NCI-H226 (cell line): ENCODE measurements around the gene PTPRR.
"Not testable (repeated sequence)": the region's sequence is repeated elsewhere in the genome, so short reads cannot be mapped to it uniquely, and the experiment has no call there.

Experiments
- DNase-seq: peaks from one replicate; pipeline ENCODE4 v3.0.0-alpha.2; 2015

Gene PTPRR

DNA sequence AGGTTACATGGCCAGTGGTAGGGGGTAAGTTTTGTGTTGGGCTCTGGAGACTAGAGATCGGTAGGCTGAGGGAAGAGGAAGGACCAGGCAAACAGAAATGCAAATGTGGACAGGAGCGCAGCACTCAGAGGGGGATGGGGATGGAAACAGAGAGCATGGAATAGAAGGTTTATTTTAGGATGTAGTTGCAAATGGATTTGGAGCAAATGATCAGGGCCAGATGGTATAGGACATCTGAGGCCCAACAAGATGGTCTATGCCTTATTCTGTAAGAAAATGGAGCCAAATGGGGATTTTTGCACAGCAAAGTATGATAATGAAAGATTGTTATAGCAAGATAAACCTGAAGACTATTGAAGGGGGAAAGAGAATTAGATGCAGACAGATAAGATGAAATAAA is 180.8 kb downstream of the PTPRR start:
- no peak for DNase-seq

DNA sequence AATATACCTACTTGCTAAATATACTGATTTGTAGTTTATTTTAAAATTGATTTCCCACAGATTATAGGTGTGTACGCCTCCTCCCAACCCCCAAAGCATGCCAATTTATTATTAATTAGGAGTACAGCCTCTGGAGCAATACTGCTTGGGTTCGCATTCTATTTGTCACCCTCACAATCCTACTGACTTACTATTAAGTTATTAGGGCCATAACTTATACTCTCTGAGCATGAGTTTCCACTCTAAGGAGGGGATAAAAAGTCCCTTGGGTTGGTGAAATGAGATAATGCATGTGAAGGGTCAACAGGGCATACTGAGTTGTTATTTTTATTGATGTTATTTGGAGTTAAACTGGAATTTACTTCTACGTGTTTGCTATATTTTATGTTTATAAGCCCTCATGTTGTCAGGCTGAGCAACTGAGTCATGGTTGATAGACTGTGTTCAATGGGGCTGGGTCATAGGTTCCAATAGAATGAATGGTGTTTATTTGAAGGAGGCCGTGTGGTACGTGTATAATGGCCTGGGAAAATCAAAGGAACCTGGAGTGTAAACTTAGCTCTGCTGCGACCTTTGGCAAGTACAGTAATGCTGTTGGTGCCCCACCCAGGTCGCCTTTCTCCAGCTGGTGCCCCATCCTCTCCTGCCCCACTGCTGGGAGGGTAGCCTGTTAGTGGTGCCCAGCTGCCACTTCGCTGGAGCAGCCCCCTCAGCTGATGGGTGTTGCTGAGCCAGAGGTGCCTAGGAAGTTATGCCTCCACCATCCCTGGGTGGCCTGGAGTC is 184.0 kb downstream of the PTPRR start:
- DNase-seq: no peak

DNA sequence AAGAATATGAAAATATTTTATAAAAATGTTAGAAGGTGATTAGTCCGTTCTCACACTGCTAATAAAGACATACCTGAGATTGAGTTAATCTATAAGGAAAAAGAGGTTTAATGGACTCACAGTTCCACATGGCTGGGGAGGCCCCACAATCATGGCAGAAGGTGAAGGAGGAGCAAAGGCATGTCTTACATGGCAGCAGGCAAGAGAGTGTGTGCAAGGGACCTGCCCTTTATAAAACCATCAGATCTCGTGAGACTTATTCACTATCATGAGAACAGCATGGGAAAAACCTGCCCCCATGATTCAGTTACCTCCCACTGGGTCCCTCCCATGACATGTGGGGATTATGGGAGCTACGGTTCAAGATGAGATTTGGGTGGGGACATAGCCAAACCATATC is 185.3 kb downstream of the PTPRR start:
- not testable (repeated sequence) for DNase-seq

DNA sequence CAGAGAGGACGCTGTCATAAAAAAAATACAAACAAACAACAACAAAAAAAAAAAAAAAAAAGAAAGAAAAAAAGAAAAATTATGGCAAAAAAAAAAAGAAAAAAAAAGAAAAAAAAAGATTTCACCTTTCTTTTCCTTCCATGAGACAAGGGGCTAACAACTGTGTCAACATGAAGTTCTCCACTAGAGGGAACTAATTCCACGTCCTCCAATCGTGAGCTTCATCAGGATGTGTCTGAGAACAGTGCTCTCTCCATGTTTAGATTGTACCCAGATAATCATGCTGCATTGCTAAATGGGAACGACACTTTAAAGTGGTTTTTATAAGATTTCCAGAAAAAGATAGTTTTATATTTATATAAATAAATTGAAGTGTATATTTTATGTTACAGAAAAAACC is 187.2 kb downstream of the PTPRR start:
- peak; percentile 63 for DNase-seq

DNA sequence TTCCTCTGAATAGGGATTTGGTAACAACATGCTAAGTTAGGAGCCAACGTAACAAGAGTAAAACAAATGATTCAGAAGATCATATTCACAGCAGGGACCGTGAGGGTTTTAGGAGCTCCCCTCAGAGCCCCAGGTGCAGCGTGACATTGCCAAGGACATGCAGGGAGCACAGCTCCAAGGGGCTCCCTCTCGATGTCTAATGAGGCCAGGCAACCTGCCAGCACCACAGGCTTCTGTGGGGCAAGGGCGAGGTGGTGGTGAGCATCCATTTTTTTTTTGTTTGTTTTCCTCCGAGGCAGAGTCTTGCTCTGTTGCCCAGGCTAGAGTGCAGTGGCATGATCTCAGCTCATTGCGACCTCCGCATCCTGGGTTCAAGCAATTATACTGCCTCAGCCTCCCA is 188.3 kb downstream of the PTPRR start:
- no peak for DNase-seq

DNA sequence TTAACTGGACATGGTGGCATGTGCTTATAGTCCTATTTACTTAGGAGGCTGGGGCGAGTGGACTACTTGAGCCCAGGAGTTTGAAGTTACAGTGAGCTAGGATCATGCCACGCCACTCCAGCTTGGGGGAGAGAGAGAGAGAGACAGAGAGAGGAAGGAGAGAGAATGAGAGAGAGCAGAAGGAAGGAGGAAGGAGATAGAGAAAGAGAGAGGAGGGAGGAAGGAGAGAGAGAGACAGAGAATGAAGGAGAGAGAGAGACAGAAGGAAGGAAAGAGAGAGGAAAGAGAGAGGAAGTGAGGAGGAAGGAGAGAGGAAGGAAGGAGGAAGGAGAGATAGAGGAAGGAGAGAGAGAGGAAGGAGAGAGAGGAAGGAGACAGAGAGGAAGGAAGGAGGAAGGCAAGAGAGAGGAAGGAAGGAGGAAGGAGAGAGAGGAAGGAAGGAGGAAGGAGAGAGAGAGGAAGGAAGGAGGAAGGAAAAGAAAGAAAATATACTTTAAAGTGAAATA is 189.8 kb downstream of the PTPRR start:
- DNase-seq: no peak

DNA sequence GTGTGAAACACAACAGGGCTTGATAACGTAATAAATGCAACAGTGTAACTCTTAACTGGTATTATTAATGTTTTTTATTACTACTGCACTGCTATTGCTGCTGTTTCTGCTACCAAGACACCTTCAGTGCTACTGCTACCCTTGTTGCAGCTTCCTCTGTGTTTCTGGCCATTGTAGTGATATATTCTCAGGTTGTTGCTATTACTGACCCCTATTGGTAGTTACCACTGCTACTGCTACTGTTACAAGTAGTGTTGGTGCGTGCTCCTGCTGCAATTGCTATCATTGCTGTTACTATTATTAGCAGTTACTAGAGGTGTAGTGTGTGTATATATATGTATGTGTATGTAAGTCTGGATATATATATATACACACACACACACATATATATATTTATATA is 196.1 kb downstream of the PTPRR start:
- DNase-seq: no peak

DNA sequence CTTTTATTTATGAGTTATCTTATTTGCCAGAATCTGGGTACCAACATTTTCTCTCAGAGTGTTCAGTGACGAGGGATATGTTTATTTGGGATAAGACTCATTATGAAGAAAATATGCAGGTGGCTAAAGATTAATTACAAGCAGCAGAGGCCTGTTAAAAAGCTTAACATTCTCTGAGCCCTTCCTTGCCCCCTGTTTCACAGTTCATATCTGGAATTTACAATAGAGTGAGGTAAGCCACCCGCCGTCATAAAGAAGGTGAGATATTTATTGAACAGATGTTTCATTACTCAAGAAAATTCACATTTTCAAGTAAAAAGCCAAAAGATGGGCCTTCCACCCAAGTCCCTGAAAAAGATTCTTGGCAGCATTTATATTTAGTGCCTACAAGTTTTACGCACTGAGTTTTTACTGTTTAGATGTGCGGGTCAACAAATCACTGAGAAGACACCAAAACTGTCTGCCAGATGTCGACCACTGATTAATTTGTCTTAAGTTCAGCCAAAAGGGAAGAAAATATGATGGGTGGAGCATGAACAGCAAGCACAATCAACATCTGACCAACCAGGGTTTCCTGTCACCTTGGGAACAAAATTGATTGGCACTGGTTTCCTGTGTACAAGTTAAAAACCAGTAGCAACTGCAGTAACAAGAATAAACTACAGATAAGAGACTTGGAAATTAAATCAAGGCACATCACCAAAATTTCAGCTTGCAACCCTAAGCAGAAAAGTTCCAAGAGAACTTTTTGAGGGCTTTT is 197.8 kb downstream of the PTPRR start:
- peak; percentile 22 for DNase-seq

DNA sequence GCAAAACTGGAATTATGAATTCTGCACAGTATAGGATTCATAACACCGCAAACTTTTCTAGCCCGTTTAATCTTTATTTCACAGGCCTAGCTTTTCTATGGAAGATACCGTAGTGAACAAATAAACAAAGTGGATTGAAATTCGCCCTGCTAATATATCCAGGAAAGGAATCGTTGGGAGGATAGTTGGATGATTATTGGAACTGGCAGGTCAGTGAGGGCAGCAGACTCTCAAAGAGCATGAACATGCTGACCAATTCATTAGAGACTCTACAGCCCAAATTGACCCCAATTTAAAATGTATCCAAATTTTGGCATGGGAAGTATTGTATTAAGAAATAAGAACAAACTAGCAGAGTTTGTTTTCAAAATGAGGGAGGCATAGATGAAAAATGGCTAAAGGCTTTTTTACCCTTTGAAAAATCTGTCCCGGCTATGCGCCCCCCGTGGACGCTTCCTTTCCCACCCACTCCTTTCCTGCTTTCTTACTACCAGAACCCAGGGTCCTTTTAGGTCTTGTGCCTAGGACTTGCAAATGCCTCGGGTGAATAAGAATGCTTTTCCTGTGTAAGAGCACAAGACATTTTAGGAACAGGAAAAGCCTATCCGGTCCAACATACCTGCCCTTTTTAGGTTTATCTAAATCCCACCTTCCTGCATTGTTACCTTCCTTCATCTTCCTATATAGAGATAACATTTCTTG is 198.7 kb downstream of the PTPRR start:
- no peak for DNase-seq

DNA sequence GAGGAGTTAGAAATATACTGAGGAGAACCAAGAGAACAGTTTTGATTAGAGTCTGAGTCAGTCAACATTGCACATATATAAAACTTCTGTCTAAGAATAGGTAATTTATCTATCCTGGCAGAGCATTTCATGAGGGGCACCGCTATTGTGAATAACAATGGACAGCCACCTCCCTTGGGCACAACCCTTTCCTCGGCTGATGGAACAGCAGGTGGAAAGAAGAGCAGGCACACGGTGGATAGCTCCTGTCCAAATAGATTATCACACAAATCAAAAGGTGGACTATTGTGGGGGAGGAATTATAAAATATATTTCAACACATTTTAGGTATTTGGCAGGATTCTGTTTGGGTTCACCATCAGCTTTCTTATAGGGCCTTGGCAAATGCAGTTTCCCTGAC is 199.3 kb downstream of the PTPRR start:
- no peak for DNase-seq

DNA sequence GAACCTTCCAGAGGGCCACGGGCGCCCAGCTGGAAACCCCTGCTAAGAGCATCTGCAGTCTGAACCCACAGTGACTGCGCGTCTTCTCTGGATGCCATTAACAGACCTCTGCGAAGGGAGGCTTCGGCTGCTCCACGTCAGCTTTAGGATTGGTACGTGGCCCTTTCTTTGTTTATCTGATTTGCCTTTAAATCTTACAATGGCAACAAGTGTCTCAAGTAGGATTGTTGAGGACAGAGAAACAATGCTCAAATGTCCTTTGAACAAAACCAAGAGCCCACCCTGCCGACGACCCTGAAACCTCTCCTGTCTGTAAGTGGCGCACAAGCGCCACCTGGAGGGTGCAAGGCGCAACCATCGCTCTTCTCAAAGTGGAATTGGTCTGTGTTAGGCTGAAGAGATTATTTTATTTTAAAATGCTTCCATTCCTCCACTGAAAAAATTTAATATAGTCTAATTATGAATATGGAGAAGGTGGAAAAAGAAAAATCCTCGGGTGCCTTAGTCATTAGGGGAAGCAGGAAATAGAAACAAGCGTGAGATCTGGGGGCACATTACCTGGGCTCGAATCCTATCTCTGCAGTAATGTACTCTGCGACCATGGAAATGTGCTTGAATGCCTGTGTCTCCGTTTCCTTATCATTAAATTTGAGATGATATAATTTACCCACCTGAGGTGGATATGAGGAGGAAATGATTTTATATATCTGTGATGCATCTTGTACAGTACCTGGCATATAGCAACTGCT is 200.7 kb downstream of the PTPRR start:
- DNase-seq: no peak

DNA sequence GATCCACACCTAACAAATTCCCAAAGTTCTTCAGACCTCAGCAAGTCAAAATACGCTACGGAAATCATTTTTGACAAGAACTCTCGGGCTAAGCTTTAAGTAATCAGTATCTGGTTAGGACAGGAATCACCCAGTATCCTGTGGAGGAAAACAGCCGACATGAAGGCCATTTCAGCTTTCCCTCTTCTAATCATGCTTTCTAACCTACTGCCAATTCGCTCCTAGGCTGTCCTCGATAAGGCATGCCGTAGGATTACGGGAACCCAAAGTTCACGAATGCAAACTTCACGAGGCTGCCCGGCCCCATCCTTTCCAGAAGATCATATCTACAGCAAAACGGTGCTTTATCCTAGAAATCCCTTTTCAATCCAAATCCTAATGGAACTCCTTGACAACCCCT is 201.5 kb downstream of the PTPRR start:
- no peak for DNase-seq

DNA sequence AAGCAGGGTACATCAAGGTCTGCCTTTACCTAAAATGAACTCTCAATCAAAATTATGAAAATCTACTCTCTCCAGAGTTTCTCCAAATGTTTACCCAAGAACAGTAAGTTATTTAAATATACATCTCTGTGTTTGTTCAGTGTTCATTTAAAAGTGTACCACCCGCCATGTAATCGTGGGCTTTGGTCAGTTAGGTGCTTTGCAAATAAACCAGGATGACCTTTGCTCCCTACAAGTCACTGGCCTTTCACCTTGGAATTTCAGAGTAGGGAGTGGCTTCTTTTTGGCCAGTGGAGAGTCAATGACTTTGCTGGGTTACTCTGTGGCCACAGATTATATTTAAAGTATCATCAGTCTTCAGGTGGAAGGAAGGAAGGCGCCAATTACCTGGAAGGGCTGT is 208.7 kb downstream of the PTPRR start:
- DNase-seq: no peak

DNA sequence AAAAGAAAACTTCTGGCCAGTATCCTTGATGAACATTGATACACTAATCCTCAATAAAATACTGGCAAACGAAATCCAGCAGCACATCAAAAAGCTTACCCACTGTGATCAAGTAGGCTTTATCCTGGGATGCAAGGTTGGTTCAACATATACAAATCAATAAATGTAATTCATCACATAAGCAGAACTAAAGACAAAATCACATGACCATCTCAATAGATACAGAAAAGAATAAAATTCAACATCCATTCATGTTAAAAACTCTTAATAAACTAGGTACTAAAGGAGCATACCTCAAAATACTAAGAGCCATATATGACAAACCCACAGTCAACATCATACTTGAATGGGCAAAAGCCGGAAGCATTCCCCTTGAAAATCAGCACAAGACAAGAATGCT is 211.5 kb downstream of the PTPRR start:
- no peak for DNase-seq

DNA sequence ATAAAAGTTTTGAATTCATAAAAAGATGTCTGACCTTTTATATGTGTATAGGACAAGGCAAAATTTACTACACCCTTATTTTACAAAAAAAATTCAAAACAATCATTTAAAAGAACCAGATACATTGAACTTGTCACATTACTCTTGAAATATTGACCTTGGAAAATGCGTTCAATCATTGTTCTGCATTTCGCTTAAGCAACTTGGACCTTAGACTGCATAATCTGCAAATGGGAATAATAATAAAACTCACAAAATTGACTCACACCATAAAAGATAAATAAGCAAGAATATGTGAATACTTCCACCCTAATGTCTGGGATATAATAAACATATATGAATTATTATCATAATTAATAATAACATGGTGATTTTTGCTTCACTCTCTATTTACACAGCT is 213.9 kb downstream of the PTPRR start:
- DNase-seq: no peak

DNA sequence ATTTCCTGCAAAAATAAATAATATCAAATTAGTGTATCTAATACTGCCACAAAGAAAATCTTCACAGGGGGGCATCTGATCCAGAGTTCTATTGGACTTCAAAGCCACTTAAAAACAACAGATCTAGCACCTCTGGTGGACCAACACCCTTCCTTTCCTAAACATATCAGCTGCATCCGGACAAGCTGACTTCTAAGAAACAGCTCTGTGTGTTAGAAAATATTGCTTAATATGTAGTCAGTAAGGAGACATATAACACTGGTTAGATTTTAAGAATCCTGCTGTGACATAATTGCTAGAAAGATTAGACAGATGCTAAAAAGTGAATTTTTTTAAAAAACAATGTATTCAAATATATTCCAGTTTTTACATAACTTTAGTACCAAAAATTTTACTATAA is 222.2 kb downstream of the PTPRR start:
- no peak for DNase-seq

DNA sequence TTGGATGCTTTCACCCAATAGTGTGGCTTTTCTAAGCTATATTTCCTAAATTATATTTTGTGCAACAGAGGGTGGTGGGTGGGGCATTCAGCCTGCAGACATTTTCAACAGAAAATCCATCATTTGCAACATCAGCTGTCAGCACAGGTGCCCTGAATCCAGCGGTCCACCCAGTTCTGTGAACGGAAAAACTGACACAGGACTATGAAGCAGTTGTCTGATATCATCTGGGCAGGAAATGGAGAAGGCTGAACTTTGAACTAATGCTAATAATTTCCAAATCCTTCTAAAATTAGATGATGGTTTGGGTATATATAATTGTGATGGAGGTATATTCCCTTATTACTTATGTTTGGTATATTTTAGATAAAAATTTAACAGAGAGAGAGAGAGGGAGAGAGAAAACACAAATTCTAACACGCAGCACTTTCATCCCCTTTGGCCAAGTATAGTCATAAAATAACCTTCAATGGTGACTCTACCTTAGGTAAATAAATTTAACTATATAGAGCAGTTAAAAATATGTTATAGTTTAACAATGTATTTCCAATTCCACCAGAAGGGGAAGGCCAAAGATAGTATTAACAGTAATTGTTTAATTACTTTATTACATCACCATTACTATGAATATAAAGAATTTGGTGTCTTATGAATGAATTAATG is 225.0 kb downstream of the PTPRR start:
- DNase-seq: no peak

DNA sequence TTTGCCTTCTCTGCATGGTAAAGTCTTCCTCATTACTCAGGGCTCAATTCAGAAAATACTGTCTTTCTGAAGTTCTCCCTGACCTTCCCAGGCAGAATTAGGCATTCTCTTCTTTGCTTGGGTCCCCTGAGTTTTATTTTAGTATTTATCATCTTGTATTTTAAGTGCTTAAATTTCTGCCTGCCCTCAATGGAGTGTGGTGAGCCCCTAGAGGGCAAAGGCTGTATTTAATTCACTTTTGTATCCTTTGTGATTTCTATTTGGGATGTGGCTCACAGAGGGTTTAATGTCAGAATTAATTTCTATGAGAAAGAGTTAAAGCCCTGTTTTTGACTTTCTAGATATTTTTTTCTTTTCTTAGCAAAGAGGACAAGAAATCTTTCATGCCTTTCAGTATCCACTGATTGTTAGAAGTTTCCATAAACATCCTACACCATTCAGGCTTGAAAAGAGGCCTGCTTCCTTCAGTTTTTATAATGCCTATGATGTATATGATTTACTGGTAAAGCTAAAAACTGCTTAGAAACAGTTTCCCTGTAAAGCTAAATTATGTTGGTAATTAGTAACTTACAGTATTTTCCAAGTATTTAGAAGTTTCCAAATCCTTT is 227.8 kb downstream of the PTPRR start:
- DNase-seq: no peak

DNA sequence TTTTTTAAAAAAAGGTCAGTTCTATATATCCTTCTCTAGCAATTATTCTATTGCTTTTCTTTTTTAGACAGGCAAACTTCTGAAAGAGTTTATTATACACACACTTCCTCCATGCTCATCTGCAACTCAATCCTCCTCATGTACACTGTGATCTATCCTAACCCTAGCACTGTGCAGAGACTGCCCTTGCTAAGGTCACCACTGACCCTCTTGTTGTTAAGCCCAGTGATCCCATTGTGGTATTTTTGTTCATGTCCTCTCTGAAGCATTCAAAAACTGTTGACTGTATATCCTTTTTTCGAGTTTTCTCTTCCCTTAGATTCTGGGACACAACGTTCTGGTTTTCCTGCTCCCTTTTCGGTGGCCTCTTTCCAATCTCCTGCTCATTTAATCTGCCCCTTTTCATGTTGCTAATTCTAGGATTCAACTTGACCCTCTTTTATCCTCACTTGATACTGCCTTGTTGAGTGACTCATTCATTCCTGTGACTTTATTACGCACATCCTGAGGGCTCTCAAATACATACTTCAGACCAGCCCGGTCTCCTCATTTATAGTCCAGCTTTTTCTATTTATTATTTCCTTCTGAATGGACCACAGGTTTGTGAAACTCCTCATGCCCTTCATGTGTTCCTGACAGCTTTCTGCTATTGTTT is 229.4 kb downstream of the PTPRR start:
- no peak for DNase-seq

DNA sequence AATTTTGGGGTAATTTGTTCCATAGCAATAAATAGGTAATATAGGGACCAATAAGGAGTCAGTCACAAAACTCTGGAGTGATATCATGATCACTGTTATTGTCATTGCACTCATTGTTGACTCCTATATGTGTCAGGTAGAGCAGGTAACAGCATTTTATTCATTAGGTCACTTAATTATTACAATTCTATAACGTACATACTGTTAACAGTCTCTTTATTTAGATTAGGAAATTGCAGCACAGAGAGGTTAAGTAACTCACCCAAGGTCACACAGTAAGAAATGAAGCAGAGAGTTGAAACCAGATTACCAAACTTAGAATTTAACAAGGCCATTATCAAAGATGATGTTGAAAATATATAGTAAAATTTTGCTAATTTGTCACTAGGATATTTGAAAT is 233.6 kb downstream of the PTPRR start:
- DNase-seq: no peak

DNA sequence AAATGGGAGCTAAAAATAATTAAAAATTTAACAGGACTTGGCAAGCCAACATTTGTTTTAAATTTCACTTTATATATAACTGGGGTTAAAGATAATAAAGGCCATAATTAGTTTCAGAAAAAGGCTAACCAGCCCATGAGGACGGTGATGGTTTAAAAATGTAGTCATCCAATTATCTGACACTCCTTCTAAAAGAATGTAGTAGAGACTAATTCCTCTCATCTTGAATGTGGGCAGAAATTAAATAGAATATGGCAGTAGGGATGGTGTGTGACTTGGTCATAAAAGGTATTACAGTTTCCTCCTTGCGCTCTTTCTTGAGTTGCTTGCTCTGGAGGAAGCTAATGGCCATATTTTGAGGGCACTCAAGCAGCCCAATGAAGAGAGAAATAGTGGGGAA is 234.2 kb downstream of the PTPRR start:
- DNase-seq: no peak
